Neuron (in vitro differentiated cells): ENCODE measurements around the gene COL17A1.

ENCODE experiments used
- H2AFZ ChIP-seq: one replicate; pipeline ENCODE4 v1.6.1; 2013; ENCODE audit warnings: low read depth, mild to moderate bottlenecking, inconsistent platforms, low read length, moderate library complexity
- H3K27me3 ChIP-seq: one replicate; pipeline ENCODE4 v1.6.1; 2013; ENCODE audit warnings: low read length; ENCODE audit not compliant: insufficient read depth
- H3K36me3 ChIP-seq: one replicate; pipeline ENCODE4 v1.6.1; 2013; ENCODE audit warnings: low read length; ENCODE audit not compliant: insufficient read depth
- H3K4me1 ChIP-seq: one replicate; pipeline ENCODE4 v1.6.1; 2013; ENCODE audit warnings: low read length; ENCODE audit not compliant: insufficient read depth
- H3K4me3 ChIP-seq: 2 replicates; pipeline ENCODE4 v1.5.1; 2013; ENCODE audit warnings: mild to moderate bottlenecking, low read length, moderate library complexity
- H3K9me3 ChIP-seq: one replicate; pipeline ENCODE4 v1.6.1; 2013; ENCODE audit warnings: low read length

The COL17A1 gene

DNA sequence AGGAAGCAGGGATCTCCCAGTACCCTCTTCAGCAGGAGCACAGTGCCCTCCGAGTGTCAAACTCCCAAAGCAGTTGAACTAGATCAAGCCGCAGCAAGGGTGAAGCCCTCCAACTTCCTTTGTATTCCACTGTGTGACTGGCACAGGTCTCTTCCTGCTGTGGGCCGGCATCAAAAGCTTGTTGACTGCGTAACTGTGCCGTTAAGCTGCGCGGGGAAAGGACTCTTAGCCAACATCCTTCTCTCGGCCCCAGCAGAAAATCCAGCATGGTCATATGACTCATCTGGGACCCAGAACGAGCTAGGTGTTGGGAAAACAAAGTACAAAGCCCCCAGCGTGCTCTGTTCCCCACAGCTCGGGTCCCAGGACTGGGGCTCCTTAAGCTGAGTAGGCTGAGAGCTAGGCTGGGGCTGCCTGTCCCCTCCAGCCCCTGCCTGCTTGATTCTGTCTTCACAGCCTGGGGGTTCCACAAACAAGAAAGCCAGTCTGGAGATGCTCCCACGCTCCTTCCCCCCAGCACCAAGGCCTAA lies 52.2 kb downstream of the COL17A1 start:
- Histone ChIP-seq H3K4me1 (peaks cover 21% of the 10 kb centered on the region), H3K36me3 (no peaks in the 10 kb centered on the region), H3K9me3 (no peaks in the 10 kb centered on the region), H3K4me3 (no peak overlapping the region), H3K27me3 (no peaks in the 10 kb centered on the region), H2AFZ (no peak overlapping the region)

DNA sequence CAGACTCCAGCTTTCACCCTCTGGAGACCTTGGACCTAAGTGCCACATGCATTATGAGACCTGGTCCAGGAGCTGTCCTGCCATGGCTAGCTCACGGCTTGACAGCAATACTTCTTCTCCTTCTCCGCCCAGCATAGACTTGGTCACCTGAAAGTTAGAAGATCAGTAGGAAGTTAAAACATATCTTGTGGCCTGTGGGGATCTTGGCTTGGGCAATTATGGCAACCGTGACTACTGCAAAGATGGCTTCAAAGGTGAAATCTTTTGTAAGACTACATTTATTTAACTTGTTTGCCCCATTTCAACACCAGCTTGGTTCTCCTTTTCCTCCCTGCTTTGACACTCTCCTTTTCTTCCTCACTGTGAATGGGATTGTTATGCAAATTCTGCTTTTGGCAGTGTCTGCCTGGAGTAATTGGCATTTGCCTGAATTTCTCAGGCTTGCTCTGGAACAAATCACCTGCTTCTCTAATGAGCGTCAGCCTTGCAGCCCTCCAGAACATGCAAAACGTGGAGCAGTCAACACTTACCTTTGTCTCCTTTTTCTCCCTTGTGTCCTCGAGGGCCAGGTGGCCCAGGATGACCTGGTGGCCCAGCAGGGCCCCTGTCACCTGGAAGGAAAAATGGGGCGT lies 53.4 kb downstream of the COL17A1 start:
- Histone ChIP-seq H3K4me1 (peaks cover 21% of the 10 kb centered on the region), H3K4me3 (no peak overlapping the region), H3K27me3 (no peaks in the 10 kb centered on the region), H3K36me3 (no peaks in the 10 kb centered on the region), H2AFZ (no peak overlapping the region), H3K9me3 (no peaks in the 10 kb centered on the region)

DNA sequence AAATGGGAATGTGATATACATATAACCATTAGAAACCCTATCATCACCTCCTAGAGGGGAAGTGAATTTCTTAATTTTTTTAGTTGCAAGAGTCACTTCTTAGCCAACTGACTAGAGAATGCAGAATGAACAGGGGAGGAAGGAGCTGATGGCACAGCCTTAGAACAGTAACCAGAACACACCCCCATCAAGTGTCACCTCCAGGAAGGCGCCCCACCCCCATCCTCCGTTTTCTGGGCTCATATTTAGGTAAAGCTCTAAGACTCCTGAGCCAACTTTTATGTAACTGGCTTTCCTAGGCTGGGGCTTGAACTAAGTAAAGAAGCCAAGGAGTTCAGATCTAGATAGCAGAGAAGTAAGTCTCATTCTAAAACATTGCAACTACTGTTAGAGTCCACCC lies 54.0 kb downstream of the COL17A1 start:
- H3K9me3 ChIP-seq: no peaks in the 10 kb centered on the region
- no peak overlapping the region for H3K4me3 ChIP-seq

DNA sequence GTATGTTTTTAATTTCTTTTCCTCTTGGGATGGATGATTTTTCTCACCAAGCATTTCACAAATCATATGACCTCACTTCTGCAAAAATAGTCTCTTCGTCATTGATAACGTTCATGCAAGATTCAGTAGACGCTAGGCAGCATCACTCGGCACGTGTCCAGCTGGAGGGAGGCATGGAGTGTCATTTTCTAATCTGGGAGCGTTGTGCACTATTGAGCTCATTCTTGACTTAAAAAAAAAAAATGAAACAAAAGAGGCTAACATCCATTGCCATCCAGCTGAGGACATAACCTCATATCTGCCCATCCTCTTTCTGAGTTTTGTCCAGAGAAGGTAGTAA lies 56.2 kb downstream of the COL17A1 start:
- H3K4me1 ChIP-seq: peaks cover 16% of the 10 kb centered on the region
- no peak overlapping the region for H3K4me3 ChIP-seq
- H3K36me3 ChIP-seq: peaks cover 20% of the 10 kb centered on the region
- no peaks in the 10 kb centered on the region for H3K27me3 ChIP-seq
- H3K9me3 ChIP-seq: no peaks in the 10 kb centered on the region
- H2AFZ ChIP-seq: no peak overlapping the region

More for the DNA sequence above, 54.0 kb downstream of the COL17A1 start:
- peaks cover 4% of the 10 kb centered on the region for H3K36me3 ChIP-seq
- H3K27me3 ChIP-seq: no peaks in the 10 kb centered on the region
- peaks cover 21% of the 10 kb centered on the region for H3K4me1 ChIP-seq
- H2AFZ ChIP-seq: no peak overlapping the region

DNA sequence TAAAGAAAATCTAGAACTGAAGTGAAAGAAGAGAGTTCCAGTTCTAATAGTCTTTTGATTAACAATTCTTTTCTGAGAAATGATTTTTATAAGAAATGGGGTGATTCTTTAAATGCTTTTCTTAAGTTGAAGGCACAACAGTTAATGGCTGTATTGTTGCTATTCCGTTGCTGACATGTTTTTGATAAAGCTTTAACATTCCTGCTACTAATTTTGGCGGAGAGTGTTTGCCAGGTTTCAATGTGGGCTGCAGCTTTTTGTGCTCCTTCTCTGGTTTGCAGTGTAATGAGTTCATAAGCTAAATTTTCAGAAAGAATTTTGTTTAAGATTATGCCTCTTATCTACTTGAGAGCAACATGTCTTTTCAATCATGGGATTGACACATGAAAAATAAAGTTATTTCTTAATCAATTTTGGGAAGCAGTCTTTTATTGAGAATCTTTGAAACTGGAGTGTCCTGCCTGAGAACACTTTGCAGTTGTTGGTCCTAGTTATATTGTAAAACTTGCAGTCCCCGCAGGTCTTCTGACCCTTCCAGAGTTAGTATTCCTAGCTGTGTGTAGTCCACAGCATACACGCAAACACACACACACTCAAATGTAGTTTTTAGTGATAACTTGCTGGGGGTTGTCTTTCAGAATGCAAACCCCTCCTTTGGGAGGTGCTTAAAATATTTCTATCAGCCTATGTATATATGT lies 56.7 kb downstream of the COL17A1 start:
- H3K36me3 ChIP-seq: peaks cover 25% of the 10 kb centered on the region
- H3K4me3 ChIP-seq: no peak overlapping the region
- peaks cover 11% of the 10 kb centered on the region for H3K4me1 ChIP-seq
- no peak overlapping the region for H2AFZ ChIP-seq
- H3K9me3 ChIP-seq: no peaks in the 10 kb centered on the region
- no peaks in the 10 kb centered on the region for H3K27me3 ChIP-seq

DNA sequence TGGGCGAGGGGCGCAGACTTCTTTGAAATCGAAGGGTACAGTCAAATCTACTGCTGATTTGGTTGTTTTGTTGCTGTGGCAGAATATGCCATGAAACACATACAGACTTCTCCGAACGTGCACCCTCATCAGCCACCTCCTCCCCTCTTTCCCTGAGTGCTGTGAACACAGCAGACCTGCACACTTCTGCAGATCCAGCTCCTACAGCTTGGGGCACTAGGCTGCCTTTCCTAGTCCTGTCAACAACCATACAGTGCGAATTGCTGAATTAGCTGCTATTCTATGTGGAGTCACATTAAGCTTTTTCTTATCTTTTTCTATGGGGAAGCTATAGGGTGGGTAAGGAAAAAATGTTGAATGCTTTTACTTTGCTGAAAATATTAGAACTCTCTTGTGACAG lies 57.5 kb downstream of the COL17A1 start:
- Histone ChIP-seq H3K9me3 (no peaks in the 10 kb centered on the region), H2AFZ (no peak overlapping the region), H3K4me3 (no peak overlapping the region), H3K27me3 (no peaks in the 10 kb centered on the region), H3K36me3 (peaks cover 33% of the 10 kb centered on the region), H3K4me1 (peaks cover 11% of the 10 kb centered on the region)

DNA sequence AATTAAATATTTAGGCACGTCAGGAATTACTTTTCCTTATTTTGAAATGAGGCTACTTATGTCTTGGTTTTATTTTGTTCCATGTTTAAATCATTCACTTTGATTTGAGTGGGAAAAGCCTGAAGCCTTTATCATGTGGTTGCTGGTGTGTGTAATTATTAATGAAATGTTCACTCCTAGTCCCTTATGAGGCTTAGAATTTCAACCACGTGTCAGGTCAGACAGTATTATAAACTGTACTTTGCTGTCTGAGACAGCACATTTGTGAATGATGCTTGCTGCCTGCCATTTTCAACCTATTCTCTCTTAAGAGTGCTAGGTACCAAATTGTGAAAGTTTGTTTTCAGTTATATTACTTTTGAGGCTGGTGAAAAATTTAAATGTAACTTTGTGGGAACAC lies 58.9 kb downstream of the COL17A1 start:
- Histone ChIP-seq H3K4me3 (no peak overlapping the region), H2AFZ (no peak overlapping the region), H3K4me1 (peaks cover 2% of the 10 kb centered on the region), H3K9me3 (no peaks in the 10 kb centered on the region), H3K27me3 (no peaks in the 10 kb centered on the region), H3K36me3 (peaks cover 47% of the 10 kb centered on the region)

DNA sequence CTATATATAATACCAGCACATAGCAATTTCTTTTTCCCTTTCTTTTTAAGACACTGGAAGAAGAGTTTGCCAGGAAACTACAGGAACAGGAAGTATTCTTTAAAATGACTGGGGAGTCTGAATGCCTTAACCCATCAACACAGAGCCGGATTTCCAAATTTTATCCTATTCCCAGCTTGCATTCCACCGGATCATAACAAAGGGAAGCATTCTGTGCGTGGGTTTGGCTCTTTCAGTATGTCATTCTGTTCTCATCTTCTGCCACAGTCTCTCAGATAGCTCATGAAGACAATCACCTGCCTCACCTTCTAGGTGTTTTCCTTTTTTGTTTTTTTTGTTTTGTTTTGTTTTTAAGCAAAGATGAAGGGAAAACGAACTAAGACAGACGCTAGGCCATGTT lies 60.2 kb downstream of the COL17A1 start:
- Histone ChIP-seq H3K4me1 (no peaks in the 10 kb centered on the region), H3K36me3 (peaks cover 58% of the 10 kb centered on the region), H2AFZ (no peak overlapping the region), H3K4me3 (no peak overlapping the region), H3K9me3 (no peaks in the 10 kb centered on the region), H3K27me3 (no peaks in the 10 kb centered on the region)

DNA sequence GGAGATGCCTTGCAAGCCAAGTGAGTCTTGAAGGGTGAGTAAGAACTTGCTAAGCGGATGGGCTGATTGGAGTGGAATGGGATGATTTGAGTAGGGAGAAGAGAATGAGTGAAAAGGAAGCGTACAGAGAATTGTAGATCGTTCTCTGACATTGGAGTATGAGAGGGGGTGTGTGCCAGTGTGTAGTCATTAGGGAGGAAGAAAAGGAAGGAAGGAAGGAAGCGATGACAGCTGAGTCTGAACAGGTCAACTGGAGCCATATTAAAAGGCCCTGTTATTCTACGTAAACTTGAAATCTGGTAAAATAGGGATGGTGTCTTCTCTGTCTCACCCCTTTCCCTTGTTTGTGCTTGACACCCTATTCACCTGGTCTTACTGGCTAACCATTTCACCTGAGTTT lies 63.7 kb downstream of the COL17A1 start:
- no peaks in the 10 kb centered on the region for H3K27me3 ChIP-seq
- H3K4me3 ChIP-seq: no peak overlapping the region
- H3K36me3 ChIP-seq: peaks cover 81% of the 10 kb centered on the region
- H2AFZ ChIP-seq: no peak overlapping the region
- no peaks in the 10 kb centered on the region for H3K9me3 ChIP-seq
- no peaks in the 10 kb centered on the region for H3K4me1 ChIP-seq

DNA sequence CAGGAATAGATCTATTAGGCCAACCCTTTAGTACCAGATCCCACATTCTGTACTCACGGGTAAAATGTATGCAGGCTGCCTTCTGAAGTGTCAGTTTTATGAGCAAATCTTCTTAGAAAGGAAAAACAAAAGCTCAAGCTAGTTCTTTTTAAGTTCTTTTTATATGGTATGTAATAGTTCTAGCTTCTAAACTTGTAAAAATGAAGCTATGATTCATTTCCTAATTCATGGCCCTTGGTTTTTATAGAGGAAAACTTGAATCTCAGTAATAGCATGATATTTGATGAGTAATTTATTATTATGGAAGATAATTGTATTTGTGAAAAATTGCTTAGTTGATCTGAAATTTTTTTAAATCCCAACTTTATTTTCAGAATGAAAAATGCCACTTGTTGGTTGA lies 64.4 kb downstream of the COL17A1 start:
- H3K27me3 ChIP-seq: no peaks in the 10 kb centered on the region
- no peaks in the 10 kb centered on the region for H3K9me3 ChIP-seq
- H3K4me1 ChIP-seq: no peaks in the 10 kb centered on the region
- peaks cover 75% of the 10 kb centered on the region for H3K36me3 ChIP-seq
- no peak overlapping the region for H2AFZ ChIP-seq
- no peak overlapping the region for H3K4me3 ChIP-seq

DNA sequence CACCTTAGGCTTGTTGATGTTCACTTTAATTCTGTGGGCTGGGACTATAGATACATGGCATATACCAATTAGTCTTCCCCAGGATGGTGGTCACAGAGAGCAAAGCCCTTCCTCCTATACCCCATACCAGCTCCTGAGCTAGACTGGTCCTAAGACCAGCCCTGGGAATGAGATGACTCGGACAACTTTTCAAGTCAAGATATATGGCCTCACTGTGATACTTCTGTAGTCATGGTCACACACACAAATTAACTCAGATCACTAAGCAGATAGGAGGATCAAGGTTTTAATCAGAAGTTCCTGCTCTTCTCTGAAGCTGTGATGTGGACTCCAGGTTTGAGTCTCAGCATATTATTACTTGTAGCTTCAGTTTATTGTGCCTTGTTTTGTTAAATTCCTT lies 65.7 kb downstream of the COL17A1 start:
- H3K4me3 ChIP-seq: no peak overlapping the region
- no peak overlapping the region for H2AFZ ChIP-seq
- H3K9me3 ChIP-seq: no peaks in the 10 kb centered on the region
- H3K4me1 ChIP-seq: no peaks in the 10 kb centered on the region
- H3K27me3 ChIP-seq: no peaks in the 10 kb centered on the region
- H3K36me3 ChIP-seq: peaks cover 66% of the 10 kb centered on the region

DNA sequence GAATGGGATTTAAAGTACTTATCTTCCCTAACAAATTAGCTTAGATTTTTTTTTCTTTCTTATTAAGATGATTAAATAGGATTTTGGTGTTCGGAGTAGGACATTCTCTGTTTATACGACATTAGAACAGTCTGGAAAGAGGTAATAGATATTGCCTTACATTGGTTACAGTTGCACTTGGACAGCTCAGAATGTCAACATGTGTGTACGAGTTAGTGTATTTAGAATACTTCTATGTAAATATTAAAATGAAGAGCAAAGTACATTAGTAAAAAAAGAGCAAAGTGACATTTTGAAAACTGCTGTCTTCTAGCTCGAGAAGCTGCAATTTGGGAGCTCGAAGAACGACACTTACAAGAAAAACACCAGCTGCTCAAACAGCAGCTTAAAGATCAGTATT lies 67.2 kb downstream of the COL17A1 start:
- H3K27me3 ChIP-seq: no peaks in the 10 kb centered on the region
- no peaks in the 10 kb centered on the region for H3K9me3 ChIP-seq
- H3K36me3 ChIP-seq: peaks cover 53% of the 10 kb centered on the region
- H3K4me1 ChIP-seq: no peaks in the 10 kb centered on the region
- H2AFZ ChIP-seq: no peak overlapping the region
- no peak overlapping the region for H3K4me3 ChIP-seq

DNA sequence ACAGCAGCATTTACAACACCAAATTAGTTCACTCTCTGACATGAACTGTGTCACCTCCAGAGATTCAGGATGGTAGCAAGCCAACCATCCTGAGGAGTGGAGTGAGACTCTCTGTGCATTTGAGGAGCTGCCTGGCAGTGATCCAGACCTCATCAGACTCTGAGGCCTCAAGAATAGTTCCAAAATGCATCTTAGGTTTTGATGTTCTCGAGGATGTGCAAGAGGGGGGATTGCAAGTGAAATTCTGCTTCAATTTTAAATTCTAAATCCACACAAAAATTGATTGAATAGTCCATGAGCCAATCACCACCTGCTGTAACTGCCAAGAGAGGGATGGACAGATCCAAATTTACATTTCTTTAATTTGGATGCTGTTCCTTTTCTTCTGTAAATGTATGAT lies 69.0 kb downstream of the COL17A1 start:
- Histone ChIP-seq H2AFZ (no peak overlapping the region), H3K4me1 (no peaks in the 10 kb centered on the region), H3K27me3 (no peaks in the 10 kb centered on the region), H3K9me3 (no peaks in the 10 kb centered on the region), H3K36me3 (peaks cover 39% of the 10 kb centered on the region), H3K4me3 (no peak overlapping the region)

DNA sequence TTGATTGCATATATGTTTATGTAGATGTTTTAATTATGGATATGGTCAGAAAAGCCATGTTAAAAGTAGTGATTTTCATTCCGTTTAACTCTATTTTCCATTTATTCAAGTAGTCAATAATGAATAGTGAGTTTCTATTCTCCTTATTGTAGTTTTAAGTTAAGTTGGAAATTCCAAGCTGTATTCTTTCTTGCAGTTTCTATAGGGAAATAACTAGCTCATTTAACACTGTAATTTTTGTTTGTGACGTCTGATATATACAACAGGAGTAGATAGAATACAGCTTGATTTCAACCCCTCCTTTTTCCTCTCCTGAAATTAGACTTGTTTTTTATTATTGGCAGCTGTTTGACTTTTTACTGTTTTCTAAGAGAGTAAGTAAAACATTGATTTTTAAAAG lies 71.5 kb downstream of the COL17A1 start:
- H3K36me3 ChIP-seq: peaks cover 20% of the 10 kb centered on the region
- no peaks in the 10 kb centered on the region for H3K9me3 ChIP-seq
- no peak overlapping the region for H2AFZ ChIP-seq
- H3K27me3 ChIP-seq: no peaks in the 10 kb centered on the region
- H3K4me3 ChIP-seq: no peak overlapping the region
- no peaks in the 10 kb centered on the region for H3K4me1 ChIP-seq
